HG02884 (cell line): ENCODE data around the gene SLFN5.
"Not testable (repeated sequence)": the region's sequence is repeated elsewhere in the genome, so short reads cannot be mapped to it uniquely, and the experiment has no call there.

Source experiments
- ATAC-seq: cut with Tn5 transposase; IDR thresholded peaks from one replicate; pipeline ENCODE4 v1.9.1; 2021; ENCODE audit warnings: mild to moderate bottlenecking, moderate library complexity; ENCODE audit not compliant: unreplicated experiment

SLFN5 gene

DNA sequence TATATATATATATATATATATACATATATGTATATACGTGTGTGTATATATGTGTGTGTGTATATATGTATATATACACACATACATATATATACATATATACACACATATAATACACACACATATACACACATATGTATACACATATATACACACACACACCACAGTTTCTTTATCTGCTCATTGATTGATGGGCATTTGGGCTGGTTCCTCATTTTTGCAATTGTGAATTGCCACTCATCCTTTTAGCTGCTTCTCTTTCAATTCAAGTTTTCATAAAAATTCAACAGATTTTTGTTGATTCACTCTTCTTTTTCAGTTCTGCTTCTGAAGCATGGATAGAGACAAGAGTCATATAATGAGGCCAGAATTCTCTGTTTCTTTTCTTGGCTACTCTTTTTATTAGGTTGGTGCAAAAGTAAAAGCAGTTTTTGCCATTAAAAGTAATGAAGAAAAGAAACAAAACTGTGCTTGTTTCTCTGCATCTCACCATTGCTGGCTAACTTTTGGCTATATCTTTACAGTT lies 44.5 kb downstream of the SLFN5 start:
- no peak for ATAC-seq

DNA sequence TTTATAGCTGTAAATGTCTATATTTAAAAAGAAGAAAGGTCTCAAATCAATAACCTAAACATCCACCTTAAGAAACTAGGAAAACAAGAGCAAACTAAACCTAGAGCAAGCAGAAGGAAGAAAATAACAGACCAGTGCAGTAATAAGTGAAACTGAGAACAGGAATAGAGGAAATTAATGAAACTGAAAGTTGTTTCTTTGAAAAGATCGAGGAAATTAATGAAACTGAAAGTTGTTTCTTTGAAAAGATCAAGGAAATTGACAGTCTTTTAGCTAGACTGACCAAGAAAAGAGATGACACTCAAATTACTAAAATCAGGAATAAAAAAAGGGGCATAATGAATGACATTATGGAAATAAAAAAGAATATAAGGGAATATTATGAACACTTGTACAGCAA lies 46.4 kb downstream of the SLFN5 start:
- ATAC-seq: no peak

DNA sequence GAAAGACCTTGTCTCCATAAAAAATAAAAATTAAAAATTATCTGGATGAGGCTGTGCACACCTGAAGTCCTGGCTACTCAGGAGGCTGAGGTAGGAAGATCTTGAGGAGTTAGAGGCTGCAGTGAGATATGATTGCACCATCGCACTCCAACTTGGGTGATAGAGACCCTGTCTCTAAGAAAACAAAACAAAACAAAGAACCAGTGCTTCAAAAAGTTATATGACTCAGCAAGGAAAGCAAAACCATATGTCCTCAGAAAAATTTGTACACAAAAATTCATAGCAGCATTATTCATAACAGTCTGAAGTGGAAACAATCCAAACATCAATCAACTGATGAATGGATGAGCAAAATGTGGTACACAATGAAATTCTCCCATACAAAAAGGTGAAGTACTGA lies 48.9 kb downstream of the SLFN5 start:
- ATAC-seq: no peak

DNA sequence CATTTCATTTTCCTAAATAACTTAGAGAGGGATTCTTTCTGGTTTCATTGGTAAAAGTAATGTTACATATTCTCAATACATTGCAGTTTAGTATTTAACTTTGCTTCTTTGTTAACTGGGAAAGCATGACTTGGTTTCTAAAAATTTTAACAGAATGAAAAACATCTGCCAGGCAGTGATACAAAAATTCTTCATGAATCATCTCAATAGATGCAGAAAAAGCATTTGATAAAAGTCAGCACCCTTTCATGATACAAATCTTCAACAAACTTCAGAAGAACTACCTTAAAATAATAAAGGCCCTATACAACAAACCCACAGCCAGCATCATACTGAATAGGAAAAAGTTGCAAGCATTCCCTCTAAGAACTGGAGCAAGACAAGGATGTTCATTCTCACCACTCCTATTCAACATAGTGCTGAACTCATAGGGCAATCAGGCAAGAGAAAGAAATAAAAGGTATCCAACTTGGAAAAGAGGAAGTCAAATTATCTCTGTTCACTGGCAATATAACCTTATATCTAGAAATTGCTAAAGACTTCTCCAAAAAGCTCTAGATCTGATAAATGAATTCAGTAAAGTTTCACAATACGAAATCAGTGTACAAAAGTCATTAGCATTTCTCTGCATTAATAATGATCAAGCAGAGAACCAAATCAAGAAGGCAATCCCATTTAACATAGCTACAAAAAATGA lies 50.4 kb downstream of the SLFN5 start:
- no peak for ATAC-seq

DNA sequence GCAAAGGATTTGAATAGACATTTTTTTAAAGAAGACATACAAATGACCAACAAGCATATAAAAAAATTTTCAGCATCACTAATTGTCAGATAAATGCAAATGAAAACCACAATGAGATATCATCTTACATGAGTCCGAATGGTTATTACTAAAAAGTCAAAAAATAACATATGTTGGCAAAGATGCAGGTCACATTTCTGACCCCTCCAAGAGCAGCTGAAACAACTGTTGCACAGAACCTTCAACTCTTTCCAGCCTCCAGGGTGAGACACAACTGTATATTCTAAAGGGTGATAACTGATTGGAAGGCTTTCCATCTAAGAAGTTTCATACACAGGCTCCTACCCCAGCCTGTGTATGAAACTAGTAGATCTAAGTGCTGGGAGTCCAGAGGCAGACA lies 51.9 kb downstream of the SLFN5 start:
- no peak for ATAC-seq

DNA sequence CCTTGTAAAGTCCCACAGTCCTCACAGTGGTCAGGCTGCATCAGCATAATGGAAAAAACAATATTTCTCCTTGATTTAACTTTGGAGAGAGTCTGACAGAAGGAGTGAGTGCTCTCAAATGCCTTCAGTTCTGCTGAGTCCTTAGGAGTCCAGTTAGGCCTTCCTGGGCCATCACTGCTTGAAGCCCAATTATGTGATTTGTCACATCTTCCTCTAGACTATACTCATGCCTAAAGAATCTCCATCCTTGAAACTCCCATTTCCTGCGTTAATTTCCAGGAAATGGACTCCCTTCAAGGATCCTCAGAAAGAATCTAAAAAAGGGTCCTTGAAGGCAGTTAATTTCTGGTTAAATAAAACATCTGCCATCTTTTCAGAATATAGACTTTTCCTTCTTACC lies 52.8 kb downstream of the SLFN5 start:
- no peak for ATAC-seq

DNA sequence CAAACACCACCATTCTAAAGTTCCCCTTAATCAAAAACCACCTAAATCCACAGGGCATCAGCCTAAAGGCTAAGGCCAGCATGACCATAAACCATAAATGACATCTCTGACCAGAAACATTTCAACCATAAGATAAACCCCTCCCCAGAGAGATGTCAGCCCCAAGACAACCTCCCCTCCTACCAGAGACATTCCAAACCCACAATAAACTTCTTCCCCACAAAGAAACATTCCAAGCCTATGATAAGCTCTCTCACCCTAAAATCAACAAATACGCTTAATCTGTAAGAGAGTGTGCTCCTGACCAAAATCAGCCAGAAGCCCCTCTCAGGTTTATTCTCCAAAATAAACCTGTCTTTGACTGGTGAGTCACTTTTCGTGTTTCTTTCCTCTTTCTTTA lies 54.8 kb downstream of the SLFN5 start:
- ATAC-seq: no peak

DNA sequence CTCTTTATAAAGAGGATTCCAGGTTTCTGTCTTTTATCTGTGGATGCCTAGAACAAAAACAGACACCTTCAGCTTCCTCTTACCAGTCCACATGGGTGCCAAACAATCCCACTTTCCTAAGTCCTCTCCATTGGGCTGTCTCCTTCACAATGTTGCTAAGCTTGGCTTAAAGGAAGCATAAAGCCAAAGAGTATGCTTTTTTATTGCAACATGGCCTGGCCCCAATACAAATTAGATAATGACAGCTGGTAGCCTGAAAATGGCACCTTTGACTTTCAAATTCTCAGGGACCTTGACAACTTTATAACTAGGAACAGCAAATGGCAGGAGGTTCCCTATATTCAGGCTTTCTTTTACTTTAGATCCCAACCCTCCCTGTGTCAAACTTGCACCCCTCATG lies 55.8 kb downstream of the SLFN5 start:
- ATAC-seq: no peak

DNA sequence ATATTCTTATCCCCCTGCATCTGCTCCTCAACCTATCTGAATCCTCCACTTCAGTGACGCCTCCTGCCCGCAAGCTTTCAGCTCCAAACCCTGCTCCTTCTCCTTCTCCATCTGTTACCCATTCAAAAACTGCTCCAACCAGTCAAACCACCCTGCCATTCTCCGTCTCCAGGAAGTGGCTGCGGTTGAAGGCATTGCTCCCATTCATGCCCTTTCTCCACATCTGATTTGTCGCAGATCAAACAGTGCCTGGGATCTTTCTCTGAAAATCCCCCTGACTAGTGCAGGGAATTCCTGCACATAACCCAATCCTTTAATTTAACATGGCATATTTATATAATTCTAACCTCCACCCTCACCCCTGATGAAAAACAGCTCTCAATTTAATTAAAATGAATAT lies 56.3 kb downstream of the SLFN5 start:
- ATAC-seq: no peak

DNA sequence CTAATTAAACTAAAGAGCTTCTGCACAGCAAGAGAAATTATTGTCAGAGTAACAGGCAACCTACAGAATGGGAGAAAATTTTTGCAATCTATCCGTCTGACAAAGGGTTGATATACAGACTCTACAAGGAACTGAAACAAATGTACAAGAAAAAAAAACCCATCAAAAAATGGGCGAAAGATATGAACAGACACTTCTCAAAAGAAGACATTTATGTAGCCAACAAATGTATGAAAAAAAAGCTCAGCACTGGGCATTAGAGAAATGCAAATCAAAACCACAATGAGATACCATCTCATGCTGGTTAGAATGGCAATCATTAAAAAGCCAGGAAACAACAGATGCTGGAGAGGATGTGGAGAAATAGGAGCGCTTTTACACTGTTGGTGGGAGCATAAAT lies 66.5 kb downstream of the SLFN5 start:
- not testable (repeated sequence) for ATAC-seq

DNA sequence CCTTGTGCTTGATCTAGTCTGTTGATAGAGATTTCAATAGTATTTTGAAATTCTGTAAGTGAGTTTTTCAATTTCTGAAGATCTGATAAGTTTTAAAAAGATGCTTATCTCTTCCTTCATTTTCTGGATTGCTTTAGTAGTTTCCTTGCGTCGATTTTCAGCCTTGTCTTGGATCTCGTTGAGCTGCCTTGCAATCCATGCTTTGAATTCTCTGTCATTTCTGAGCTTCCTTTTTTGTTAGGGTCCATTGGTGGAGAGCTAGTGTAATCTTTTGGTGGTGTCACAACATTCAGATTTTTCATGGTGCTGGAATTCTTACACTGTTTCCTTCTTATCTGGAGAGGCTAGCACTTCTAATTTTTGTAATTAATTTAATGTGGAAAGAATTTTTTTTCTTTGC lies 69.5 kb downstream of the SLFN5 start:
- no peak for ATAC-seq

DNA sequence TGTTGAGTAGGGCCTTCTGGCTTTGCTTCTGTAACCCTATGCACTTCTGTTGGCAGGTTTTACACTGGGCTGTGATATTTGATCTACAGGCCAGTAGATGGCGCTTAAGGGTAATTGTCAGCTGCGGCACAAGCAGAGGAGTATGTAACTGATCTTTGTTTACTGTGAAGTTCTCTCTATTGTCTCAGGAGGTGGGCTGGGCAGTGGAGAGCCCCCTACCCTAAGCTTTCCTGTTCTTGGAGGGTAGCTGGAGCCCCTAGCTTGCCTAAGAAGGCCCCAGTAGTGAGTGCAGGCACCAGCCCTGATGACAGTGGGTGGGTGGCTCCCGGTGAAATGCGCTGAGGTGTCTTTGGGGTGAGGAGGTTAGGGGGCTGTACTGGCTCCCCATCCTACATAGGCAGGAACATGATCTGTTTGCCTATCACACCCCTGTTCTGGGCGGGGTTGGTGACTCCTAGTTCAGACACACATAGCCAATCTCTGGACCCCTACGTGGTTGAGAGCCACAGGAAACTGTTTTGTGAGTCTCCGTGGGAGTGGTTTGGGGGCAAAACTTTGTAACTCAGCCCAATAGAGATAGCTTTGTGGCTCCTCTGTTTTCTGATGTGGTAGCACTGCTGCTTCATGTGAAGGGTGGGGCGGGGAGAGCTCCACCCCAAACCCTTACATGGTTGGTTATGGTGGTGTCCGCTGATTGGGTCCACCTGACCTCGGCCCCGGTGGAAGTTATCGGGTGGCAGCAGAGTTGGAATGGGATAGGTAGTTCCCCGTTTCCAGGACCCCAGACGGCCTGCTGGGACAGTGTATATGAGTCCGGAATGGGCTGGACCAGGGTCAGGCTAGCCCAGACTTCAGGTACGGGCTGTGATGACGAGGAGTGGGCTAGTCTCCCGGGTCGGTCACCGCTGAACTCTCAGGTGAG lies 70.2 kb downstream of the SLFN5 start:
- no peak for ATAC-seq

DNA sequence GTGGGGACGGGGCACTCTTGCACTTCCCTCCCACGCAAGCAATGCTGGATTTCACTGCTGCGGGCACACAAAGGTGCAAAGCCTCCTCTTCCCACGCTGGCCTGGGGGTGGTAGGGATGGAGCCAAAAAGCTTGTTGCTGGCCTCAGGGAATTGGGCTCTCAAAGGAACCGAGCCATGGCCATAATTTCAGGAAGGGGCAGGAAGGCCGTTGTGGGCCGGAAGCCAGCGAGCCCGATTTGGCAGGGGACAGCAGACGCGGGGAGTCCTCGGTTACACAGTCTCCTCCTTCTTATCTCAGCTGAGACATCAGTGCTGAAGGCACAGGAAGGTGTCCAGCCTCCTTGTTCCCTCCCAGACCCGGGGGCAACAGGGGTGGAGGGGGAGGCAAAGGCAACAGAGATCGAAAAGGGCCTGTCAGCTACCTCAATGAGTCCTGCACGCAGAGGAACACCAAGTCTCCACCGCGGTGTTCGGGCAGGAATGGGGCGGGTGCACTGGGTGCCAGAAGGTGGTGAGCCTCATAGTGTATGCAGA lies 71.1 kb downstream of the SLFN5 start:
- no peak for ATAC-seq

DNA sequence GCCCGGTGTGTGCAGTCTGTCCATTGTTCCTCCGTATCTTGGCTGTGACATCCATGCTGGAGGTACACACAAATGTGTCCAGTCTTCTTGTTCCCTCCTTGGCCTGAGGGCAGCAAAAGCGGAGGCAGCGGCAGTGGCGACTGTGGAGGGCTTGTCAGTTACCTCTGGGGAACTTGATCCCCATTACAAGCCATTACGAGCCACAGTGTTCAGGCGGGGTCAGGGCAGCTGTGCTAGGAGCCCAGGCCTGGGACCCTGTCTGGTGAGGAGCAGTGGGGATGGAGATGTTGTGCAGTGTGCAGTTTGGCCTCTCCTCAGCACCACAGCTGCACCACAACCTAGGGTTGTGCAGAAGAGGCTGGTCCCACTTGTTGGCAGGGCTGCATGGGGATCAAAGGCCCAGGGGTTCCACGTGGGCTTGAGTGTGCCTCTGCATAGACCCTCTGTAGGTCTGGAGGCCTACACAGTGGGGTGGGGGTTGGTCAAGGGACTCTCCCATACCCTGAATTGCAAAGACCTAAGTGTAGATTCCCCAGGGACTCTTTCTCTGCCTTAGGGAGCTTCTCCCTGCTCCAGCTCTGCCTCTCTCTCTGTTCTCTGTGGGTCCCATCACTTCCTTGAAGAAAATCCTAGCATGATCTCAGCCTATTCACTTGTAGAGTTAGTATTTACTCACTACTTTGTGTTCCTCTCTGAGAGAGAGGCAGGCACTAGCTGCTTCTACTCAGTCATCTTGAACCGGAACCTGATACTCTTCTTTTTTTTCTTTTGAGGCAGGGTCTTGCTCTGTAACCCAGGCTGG lies 71.7 kb downstream of the SLFN5 start:
- ATAC-seq: no peak

DNA sequence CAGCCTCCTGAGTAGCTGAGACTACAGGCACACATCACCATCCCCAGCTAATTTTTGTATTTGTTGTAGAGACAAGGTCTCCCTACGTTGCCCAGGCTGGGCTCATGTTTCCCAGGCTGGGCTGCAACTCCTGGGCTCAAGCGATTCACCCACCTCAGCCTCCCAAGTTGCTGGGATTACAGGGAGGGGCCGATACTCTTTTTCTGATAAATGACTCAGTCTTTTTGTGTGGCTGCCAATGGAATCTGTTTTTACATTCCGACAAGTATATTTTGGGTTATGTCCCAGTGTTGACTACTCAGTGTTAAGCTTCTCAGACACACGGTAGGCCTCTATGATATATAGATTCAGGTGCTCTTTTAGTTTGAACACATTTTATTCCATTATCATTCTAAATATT lies 72.4 kb downstream of the SLFN5 start:
- ATAC-seq: no peak

DNA sequence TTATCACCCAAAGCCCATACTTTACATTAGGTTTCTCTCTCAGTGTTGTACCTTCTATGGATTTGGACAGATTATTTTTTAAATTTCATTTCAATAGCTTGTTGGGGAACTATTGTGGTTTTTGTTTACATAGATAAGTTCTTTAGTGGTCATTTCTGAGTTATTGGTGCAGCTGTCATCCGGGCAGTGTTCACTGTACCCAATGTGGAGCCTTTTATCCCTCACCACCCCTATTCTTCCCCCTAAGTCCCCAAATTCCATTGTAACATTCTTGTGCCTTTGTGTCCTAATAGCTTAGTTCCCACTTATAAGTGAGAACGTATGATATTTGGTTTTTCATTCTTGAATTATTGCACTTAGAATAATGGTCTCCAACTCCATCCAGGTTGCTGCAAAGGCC lies 73.1 kb downstream of the SLFN5 start:
- no peak for ATAC-seq

DNA sequence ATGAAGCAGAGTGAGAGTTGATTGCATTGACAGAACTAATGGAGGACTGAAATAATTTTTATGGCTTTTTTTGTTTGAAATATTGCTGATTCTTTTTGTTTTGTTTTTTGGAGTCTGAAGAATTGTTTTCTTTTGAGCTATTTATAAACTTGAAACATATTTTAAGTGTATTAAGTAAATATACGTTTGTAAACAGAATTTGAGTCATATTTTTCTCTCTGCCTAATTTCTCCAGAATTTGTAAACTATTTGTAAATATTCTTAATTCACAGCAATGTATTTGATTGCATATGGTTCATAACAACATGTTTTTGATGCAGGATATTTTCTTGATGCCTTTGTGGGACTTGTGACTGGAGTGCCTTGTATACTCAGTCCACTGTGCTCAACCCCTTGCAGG lies 79.9 kb downstream of the SLFN5 start:
- ATAC-seq: no peak
